ENCODE measurements around the gene IFITM2. TPM values are rescaled to one million over a fixed set of nuclear protein-coding genes. Genes with fewer than 3 reads are reported as not detected.
A peak's percentile ranks its signal among the peaks of the same experiment; 100 is the strongest.
"Not testable (repeated sequence)": the region's sequence is repeated elsewhere in the genome, so short reads cannot be mapped to it uniquely, and the experiment has no call there.

The IFITM2 gene
- total and polyA plus RNA-seq, 2 donors from 2014 or later = 814 to 1,111 TPM

GRCh38 chr11:266676-267439 is 40.8 kb upstream of the IFITM2 start:
- Histone ChIP-seq H3K4me1 (ENCODE audit: control insufficient read depth in 2 of 3, insufficient read depth in 2 of 3, low read depth in 1 of 3, low read length in 3 of 3) (peaks cover 0 to 2% (median 0%) of the 10 kb centered on the region in 3 donors), H3K27me3 (ENCODE audit: control insufficient read depth, insufficient read depth, low read length) (no peaks in the 10 kb centered on the region), H3K9ac (ENCODE audit: low read length in 3 of 3) (no peak overlapping the region), H3K36me3 (ENCODE audit: control insufficient read depth in 2 of 3, insufficient read depth in 3 of 3, low read length in 3 of 3) (no peaks in the 10 kb centered on the region), H3K9me3 (ENCODE audit: control insufficient read depth in 2 of 3, insufficient read depth in 1 of 3, low read length in 3 of 3) (no peaks in the 10 kb centered on the region), H3K4me3 (ENCODE audit: low read length in 3 of 3) (no peak overlapping the region), H3K27ac (ENCODE audit: low read depth in 2 of 2, low read length in 2 of 2) (no peak overlapping the region)
- FAIRE-seq (no peak), DNase-seq (peak in 1 of 5 donors; percentile 68)
- TF ChIP-seq CTCF (IDR thresholded peaks at IDR 0.05; ENCODE audit: borderline replicate concordance, extremely low read depth, insufficient read depth) = no peak
- intact Hi-C loops (cut with DNase I) = no loop called here

- peak overlapping the region in 1 of 2 donors; percentile 53 for H3K27ac ChIP-seq (ENCODE audit: low read depth in 2 of 2, low read length in 2 of 2)
- no peaks in the 10 kb centered on the region for H3K36me3 ChIP-seq (ENCODE audit: control insufficient read depth in 2 of 3, insufficient read depth in 3 of 3, low read length in 3 of 3)
- H3K4me3 ChIP-seq (ENCODE audit: low read length in 3 of 3) = no peak overlapping the region
- no peaks in the 10 kb centered on the region for H3K27me3 ChIP-seq (ENCODE audit: control insufficient read depth, insufficient read depth, low read length)
- peaks cover 0 to 2% (median 0%) of the 10 kb centered on the region in 3 donors for H3K4me1 ChIP-seq (ENCODE audit: control insufficient read depth in 2 of 3, insufficient read depth in 2 of 3, low read depth in 1 of 3, low read length in 3 of 3)
- no peak for FAIRE-seq
- intact Hi-C loops (cut with DNase I) = no loop called here
- TF ChIP-seq CTCF (IDR thresholded peaks at IDR 0.05; ENCODE audit: borderline replicate concordance, extremely low read depth, insufficient read depth) = no peak
- H3K9ac ChIP-seq (ENCODE audit: low read length in 3 of 3) = no peak overlapping the region
- no peaks in the 10 kb centered on the region for H3K9me3 ChIP-seq (ENCODE audit: control insufficient read depth in 2 of 3, insufficient read depth in 1 of 3, low read length in 3 of 3)
- peak in 1 of 5 donors; percentile 86 for DNase-seq
Observed at GRCh38 chr11:267491-267994, 40.1 kb upstream of the IFITM2 start.

- H3K9ac ChIP-seq (ENCODE audit: low read length in 3 of 3); intact Hi-C loops (cut with DNase I); H3K9me3 ChIP-seq (ENCODE audit: control insufficient read depth in 2 of 3, insufficient read depth in 1 of 3, low read length in 3 of 3); FAIRE-seq; H3K27me3 ChIP-seq (ENCODE audit: control insufficient read depth, insufficient read depth, low read length); H3K36me3 ChIP-seq (ENCODE audit: control insufficient read depth in 2 of 3, insufficient read depth in 3 of 3, low read length in 3 of 3); H3K4me1 ChIP-seq (ENCODE audit: control insufficient read depth in 2 of 3, insufficient read depth in 2 of 3, low read depth in 1 of 3, low read length in 3 of 3): not testable (repeated sequence)
- Histone ChIP-seq H3K4me3 (ENCODE audit: low read length in 3 of 3) (peak overlapping the region in 1 of 3 donors; percentile 17), H3K27ac (ENCODE audit: low read depth in 2 of 2, low read length in 2 of 2) (peak overlapping the region in 1 of 2 donors; percentile 56)
- peak in 2 of 5 donors; percentile 37 to 84 for DNase-seq
Observed at GRCh38 chr11:268716-269145, 38.9 kb upstream of the IFITM2 start.

GRCh38 chr11:269146-269890 is 38.3 kb upstream of the IFITM2 start:
- no peak overlapping the region for H3K9ac ChIP-seq (ENCODE audit: low read length in 3 of 3)
- H3K9me3 ChIP-seq (ENCODE audit: control insufficient read depth in 2 of 3, insufficient read depth in 1 of 3, low read length in 3 of 3) = no peaks in the 10 kb centered on the region
- no peaks in the 10 kb centered on the region for H3K36me3 ChIP-seq (ENCODE audit: control insufficient read depth in 2 of 3, insufficient read depth in 3 of 3, low read length in 3 of 3)
- DNase-seq (peak in 1 of 5 donors; percentile 39), FAIRE-seq (no peak)
- peak overlapping the region in 1 of 2 donors; percentile 56 for H3K27ac ChIP-seq (ENCODE audit: low read depth in 2 of 2, low read length in 2 of 2)
- intact Hi-C loops (cut with DNase I) = no loop called here
- peaks cover 0 to 2% (median 0%) of the 10 kb centered on the region in 3 donors for H3K4me1 ChIP-seq (ENCODE audit: control insufficient read depth in 2 of 3, insufficient read depth in 2 of 3, low read depth in 1 of 3, low read length in 3 of 3)
- no peaks in the 10 kb centered on the region for H3K27me3 ChIP-seq (ENCODE audit: control insufficient read depth, insufficient read depth, low read length)
- TF ChIP-seq CTCF (IDR thresholded peaks at IDR 0.05; ENCODE audit: borderline replicate concordance, extremely low read depth, insufficient read depth) = no peak
- peak overlapping the region in 2 of 3 donors; percentile 17 to 28 for H3K4me3 ChIP-seq (ENCODE audit: low read length in 3 of 3)

All from kidney (tissue), 14 donors.